K562 (cell line): Measurements from ENCODE around the gene COA5. TPM values are rescaled to one million over a fixed set of nuclear protein-coding genes. Genes with fewer than 3 reads are reported as not detected.

ENCODE experiments used
- ATAC-seq: fragments of 200-7000 bp; cut with Tn5 transposase; 3 replicates; pipeline ENCODE4 v1.9.1; 2020; ENCODE audit warnings: moderate library complexity
- BruUV-seq: library from RNA; stranded (reverse); fragments of 400-500 nt; replicated peaks from 2 replicates; lab custom pipeline; 2021; lab: Mats Ljungman, UMichigan
- CTCF ChIA-PET: fragments of 300-600 bp; formaldehyde crosslinking; extraction: SDS; loops from one replicate; lab custom pipeline; 2021; ENCODE audit warnings: low intra/inter-chr PET ratio; lab: Yijun Ruan, JAX
- POLR2A ChIA-PET: fragments of 300-600, 350-650 bp; sonication (Branson Sonifier 250); formaldehyde crosslinking; extraction: SDS; loops from one replicate; lab custom pipeline; 2021; ENCODE audit warnings: antibody characterized with exemption, inconsistent platforms; lab: Yijun Ruan, JAX
- DNase-seq, 4 experiments: peaks; one replicate each; pipeline versions ENCODE4 v3.0.0 to v3.0.0-alpha.2; 2011 to 2018; ENCODE audit warnings: low spot score in 3 of 4, mixed read lengths in 3 of 4; ENCODE audit errors: extremely low read depth in 1 of 4
- FAIRE-seq: peaks from 2 replicates; lab custom pipeline; 2011; peaks lifted over from hg19 to GRCh38; lab: Jason Lieb, UNC
- H2AFZ ChIP-seq: 2 replicates; pipeline ENCODE4 v1.6.0; 2011; ENCODE audit warnings: low read depth, low read length, control low read depth, inconsistent platforms
- H3K27ac ChIP-seq: fragments of 200-600 bp; 3 replicates; pipeline ENCODE4 v1.8.0; 2011; ENCODE audit warnings: low read depth, mild to moderate bottlenecking, control low read depth, inconsistent platforms, low read length, moderate library complexity, mixed read lengths; ENCODE audit errors: extremely low read depth
- H3K27me3 ChIP-seq, 2 experiments: fragments of 300-600 bp in 1 of 2; 2 replicates in 1 of 2; 3 replicates in 1 of 2; pipeline versions ENCODE4 v1.6.0 to v1.8.0; 2011; ENCODE audit warnings: inconsistent platforms in 2 of 2, low read length in 2 of 2, mild to moderate bottlenecking in 1 of 2, mixed read lengths in 1 of 2, moderate library complexity in 1 of 2; ENCODE audit not compliant: control insufficient read depth in 2 of 2, insufficient read depth in 2 of 2
- H3K36me3 ChIP-seq: fragments of 300-600 bp; 3 replicates; pipeline ENCODE4 v1.8.0; 2011; ENCODE audit warnings: mild to moderate bottlenecking, low read length, inconsistent platforms; ENCODE audit not compliant: control insufficient read depth, insufficient read depth
- H3K4me1 ChIP-seq, 2 experiments: fragments of 200-600 bp in 1 of 2; replicated peaks in 1 of 2; 2 replicates in 1 of 2; 3 replicates in 1 of 2; pipeline versions ENCODE4 v1.5.1 to v1.8.0; 2011; ENCODE audit warnings: inconsistent platforms in 2 of 2, low read length in 2 of 2, mild to moderate bottlenecking in 1 of 2, mixed read lengths in 1 of 2, moderate library complexity in 1 of 2; ENCODE audit not compliant: control insufficient read depth in 2 of 2, insufficient read depth in 2 of 2
- H3K4me2 ChIP-seq: 2 replicates; pipeline ENCODE4 v1.6.1; 2011; ENCODE audit warnings: low read length, control low read depth, inconsistent platforms, mixed read lengths; ENCODE audit not compliant: insufficient read depth
- H3K4me3 ChIP-seq: fragments of 200-600 bp; sonication (generic), shearing (Covaris generic); 2 replicates; pipeline ENCODE4 v1.5.1; 2016; ENCODE audit warnings: control low read depth, inconsistent platforms
- H3K79me2 ChIP-seq: fragments of 200-600 bp; 3 replicates; pipeline ENCODE4 v1.8.0; 2011; ENCODE audit warnings: low read length, inconsistent platforms; ENCODE audit not compliant: control insufficient read depth, insufficient read depth
- H3K9ac ChIP-seq, 2 experiments: 2 replicates each; pipeline versions ENCODE4 v1.6.0 to v1.6.1; 2011; ENCODE audit warnings: low read depth in 2 of 2, low read length in 2 of 2, control low read depth in 1 of 2, inconsistent platforms in 1 of 2, mild to moderate bottlenecking in 1 of 2, mixed read lengths in 1 of 2; ENCODE audit not compliant: insufficient read depth in 1 of 2
- H3K9me1 ChIP-seq: one replicate; pipeline ENCODE4 v1.6.0; 2011; ENCODE audit warnings: inconsistent platforms, mild to moderate bottlenecking, low read length, moderate library complexity; ENCODE audit not compliant: control insufficient read depth, insufficient read depth
- H3K9me3 ChIP-seq: replicated peaks from 2 replicates; pipeline ENCODE4 v1.5.1; 2011; ENCODE audit warnings: low read depth, low read length, inconsistent platforms; ENCODE audit not compliant: control insufficient read depth, insufficient read depth
- H4K20me1 ChIP-seq: replicated peaks from 2 replicates; pipeline ENCODE4 v1.6.1; 2011; ENCODE audit warnings: low read length, inconsistent platforms, mixed read lengths; ENCODE audit not compliant: control insufficient read depth, insufficient read depth
- CHD4 ChIP-seq: fragments of 200-600 bp; sonication (generic); IDR thresholded peaks from 3 replicates; pipeline ENCODE4 v1.6.1; 2012; ENCODE audit warnings: low read depth, mild to moderate bottlenecking, mixed read lengths, low read length, inconsistent platforms; ENCODE audit not compliant: insufficient read depth, insufficient replicate concordance, poor library complexity, severe bottlenecking
- GATAD2B ChIP-seq: fragments of 450-650 bp; IDR thresholded peaks from 2 replicates; pipeline ENCODE4 v1.6.1; 2017; ENCODE audit warnings: mild to moderate bottlenecking, borderline replicate concordance
- KDM4B ChIP-seq, 2 experiments: fragments of 450-650 bp in 1 of 2; sonication (generic) in 1 of 2; IDR thresholded peaks; 2 replicates each; pipeline ENCODE4 v1.6.1; 2016 to 2017; ENCODE audit warnings: borderline replicate concordance in 2 of 2, antibody characterized with exemption in 1 of 2, low read depth in 1 of 2, mild to moderate bottlenecking in 1 of 2
- MCM2 ChIP-seq: fragments of 450-650 bp; IDR thresholded peaks from 2 replicates; pipeline ENCODE4 v1.6.1; 2017; ENCODE audit warnings: low read depth, mild to moderate bottlenecking
- MXI1 ChIP-seq: IDR thresholded peaks from 2 replicates; pipeline ENCODE4 v1.6.1; 2011; ENCODE audit warnings: low read depth, mild to moderate bottlenecking, improper control_type of control experiment, low read length
- NONO ChIP-seq, 2 experiments: fragments of 200-400 bp in 1 of 2; fragments of 450-650 bp in 1 of 2; formaldehyde crosslinking in 1 of 2; IDR thresholded peaks; 2 replicates each; pipeline ENCODE4 v1.6.1; 2017; ENCODE audit warnings: low read depth in 2 of 2, mild to moderate bottlenecking in 2 of 2, moderate library complexity in 2 of 2, low read length in 1 of 2
- NR2F6 ChIP-seq: fragments of 450-650 bp; formaldehyde crosslinking; IDR thresholded peaks from 2 replicates; pipeline ENCODE4 v1.4.0; 2020; ENCODE audit warnings: mild to moderate bottlenecking
- POLR2B ChIP-seq: fragments of 450-650 bp; IDR thresholded peaks from 2 replicates; pipeline ENCODE4 v1.6.1; 2018; ENCODE audit warnings: low read depth; ENCODE audit not compliant: partially characterized antibody
- POLR3G ChIP-seq: IDR thresholded peaks from 2 replicates; pipeline ENCODE4 v1.6.1; 2011; ENCODE audit not compliant: insufficient read length, insufficient replicate concordance; ENCODE audit errors: extremely low read depth
- ZNF12 ChIP-seq: sonication (generic); formaldehyde crosslinking; IDR thresholded peaks from 2 replicates; pipeline ENCODE4 v1.4.0; 2020; ENCODE audit warnings: mild to moderate bottlenecking, missing genetic modification reagents
- ZNF695 ChIP-seq: fragments of 450-650 bp; formaldehyde crosslinking; IDR thresholded peaks from 2 replicates; pipeline ENCODE4 v1.4.0; 2020; ENCODE audit warnings: mild to moderate bottlenecking, moderate library complexity
- WGBS: fragments of 100-300 bp; shearing (Covaris generic); methylation state at CpG from one replicate; pipeline ENCODE4 v1.1.6; 2016; ENCODE audit warnings: low coverage, mixed read lengths; ENCODE audit not compliant: insufficient coverage; ENCODE audit errors: missing lambda C conversion rate; 5-methylcytosine and 5-hydroxymethylcytosine counted together
- in situ Hi-C: fragments of 300-500 bp; cut with MboI; formaldehyde crosslinking; loops from 4 replicates; pipeline ENCODE4 v1.15.0; 2018; ENCODE audit warnings: inconsistent platforms, mixed read lengths
- intact Hi-C: fragments of 100-400 bp; cut with micrococcal nuclease; formaldehyde crosslinking; loops from 2 replicates; pipeline ENCODE4 v1.14.2; 2022
- polyA plus RNA-seq, 8 experiments: library from polyadenylated mRNA; depleted of rRNA in 4 of 8; stranded (reverse) in 5 of 8; unstranded in 3 of 8; fragments of >200 nt; fragmentation: Nextera tagmentation in 2 of 8; fragmentation: Illumina TruSeq in 1 of 8; extraction: Ambion mirVana in 2 of 8; extraction: Trizol in 1 of 8; gene quantifications; 2 replicates each; pipeline versions ENCODE4 v1.2.1 to v1.2.3, GENCODE V29; 2011 to 2014; ENCODE audit warnings: inconsistent platforms in 1 of 8, missing spikeins in 1 of 8
- total RNA-seq, 7 experiments: library from RNA; depleted of rRNA in 6 of 7; stranded (reverse); fragments of >200 nt in 6 of 7; fragmentation: Illumina TruSeq in 2 of 7; extraction: Trizol in 2 of 7; gene quantifications; 2 replicates each; pipeline versions ENCODE4 v1.2.1 to v1.2.3, GENCODE V29; 2011 to 2021; ENCODE audit warnings: low replicate concordance in 1 of 7
- TF ChIP-seq, protein P1 (sequence below): fragments of 450-650 bp; IDR thresholded peaks from 2 replicates; pipeline ENCODE4 v1.6.1; 2018; ENCODE audit warnings: mild to moderate bottlenecking, low read depth; ENCODE audit not compliant: partially characterized antibody
- TF ChIP-seq, protein P2 (sequence below): sonication (generic); formaldehyde crosslinking; IDR thresholded peaks from 2 replicates; pipeline ENCODE4 v1.8.0; 2022; ENCODE audit warnings: mild to moderate bottlenecking, missing genetic modification reagents

Gene COA5
- total and polyA plus RNA-seq, 9 of the 15 experiments (the other 6 are each of a cell fraction or from before 2014, with no cell fraction given): 17.9 to 77.6 (median 33.4) TPM

DNA sequence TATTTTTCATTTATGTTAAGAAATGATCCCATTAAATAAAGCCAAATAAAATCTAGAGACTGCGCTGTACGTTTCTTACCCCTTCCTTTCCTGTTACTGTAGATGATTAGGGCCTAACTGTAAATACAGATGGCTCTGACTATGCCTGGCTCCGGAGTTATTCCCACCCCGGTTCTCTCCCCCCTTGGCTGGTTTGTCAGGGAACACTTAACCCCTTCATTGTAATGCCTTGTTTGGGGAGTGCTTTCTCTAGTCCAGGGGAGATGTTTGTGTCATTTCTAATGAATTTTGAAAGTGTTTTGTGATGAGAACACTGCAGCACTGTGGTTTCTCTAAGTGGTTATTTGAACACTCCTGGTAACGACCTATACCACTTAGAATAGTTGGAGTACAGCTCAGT lies 8.8 kb upstream of the COA5 start:
- no peak overlapping the region for H3K4me2 ChIP-seq
- no peaks in the 10 kb centered on the region for H3K27me3 ChIP-seq
- no peak overlapping the region for H2AFZ ChIP-seq
- intact Hi-C loops (no loop called here), in situ Hi-C loops (no loop called here)
- ChIA-PET POLR2A (interaction anchor here (0.8 kb wide), 1 partner anchor 8 kb away, joined by 3 read pairs; the partner anchor contains the start of genes COA5 and UNC50), CTCF (no interaction called here)
- H3K4me3 ChIP-seq: no peak overlapping the region
- no peaks in the 10 kb centered on the region for H3K79me2 ChIP-seq
- ATAC-seq: no peak
- peaks cover 59% of the 10 kb centered on the region for H3K36me3 ChIP-seq
- H4K20me1 ChIP-seq: no peaks in the 10 kb centered on the region; the same call in 1 of the 2 replicates
- no peaks in the 10 kb centered on the region for H3K9me1 ChIP-seq
- no peak overlapping the region for H3K27ac ChIP-seq
- H3K9ac ChIP-seq: no peak overlapping the region
- FAIRE-seq: no peak
- no peaks in the 10 kb centered on the region for H3K4me1 ChIP-seq
- TF ChIP-seq GATAD2B: no peak
- TF ChIP-seq KDM4B (IDR thresholded peaks at IDR 0.05; ENCODE audit: borderline replicate concordance in 2 of 2, low read depth in 1 of 2): no peak
- TF ChIP-seq CHD4: no peak
- BruUV-seq: no TSS peak
- no peaks in the 10 kb centered on the region for H3K9me3 ChIP-seq
- DNase-seq: no peak
- WGBS: 78% methylated on average over 5 of the region's 5 CpGs

DNA sequence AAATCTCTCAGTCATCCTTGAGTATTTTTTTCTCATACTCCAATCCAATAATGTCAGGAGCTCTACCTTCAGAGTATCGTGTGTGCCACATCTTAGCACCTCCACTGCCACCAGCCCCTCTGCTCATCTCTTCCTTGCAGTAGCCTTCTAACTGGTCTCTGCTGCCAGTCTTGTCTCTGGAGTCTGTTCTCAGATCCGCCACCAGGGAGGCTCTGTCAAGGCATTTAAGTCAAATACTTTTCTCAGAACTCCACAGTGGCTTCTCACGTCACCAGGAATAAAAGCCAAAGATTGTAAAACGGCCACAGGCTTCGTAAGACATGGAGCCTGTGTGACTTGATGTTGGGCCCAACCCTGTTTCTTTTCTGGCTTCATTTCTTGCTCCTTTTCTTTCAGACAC lies 7.2 kb upstream of the COA5 start:
- ATAC-seq (peak; percentile 37; the same call in 1 of the 3 replicates), FAIRE-seq (no peak), DNase-seq (no peak)
- Histone ChIP-seq H3K27ac (no peak overlapping the region), H2AFZ (no peak overlapping the region), H3K9ac (no peak overlapping the region), H4K20me1 (no peaks in the 10 kb centered on the region; the same call in 1 of the 2 replicates), H3K4me2 (no peak overlapping the region), H3K4me3 (no peak overlapping the region), H3K9me3 (no peaks in the 10 kb centered on the region), H3K9me1 (no peaks in the 10 kb centered on the region), H3K4me1 (peaks cover 0 to 7% of the 10 kb centered on the region in 2 experiments; a peak in 2 of 5 replicates), H3K27me3 (no peaks in the 10 kb centered on the region), H3K36me3 (peaks cover 75% of the 10 kb centered on the region), H3K79me2 (peaks cover 3% of the 10 kb centered on the region)
- BruUV-seq: no TSS peak
- intact Hi-C loops: no loop called here
- in situ Hi-C loops: no loop called here
- WGBS: 84% methylated on average over 5 of the region's 5 CpGs
- CTCF ChIA-PET: no interaction called here
- POLR2A ChIA-PET: interaction anchor here (0.6 to 1.6 kb wide), 2 partner anchors 12 to 1923 kb away, joined by 4 to 5 read pairs; no protein-coding TSS in a partner anchor
- TF ChIP-seq NR2F6: no peak
- no peak for TF ChIP-seq MXI1
- no peak for TF ChIP-seq ZNF695 (CRISPR knock-in tag)
- TF ChIP-seq POLR2B: no peak
- TF ChIP-seq MCM2: no peak
- TF ChIP-seq, protein P1, sequence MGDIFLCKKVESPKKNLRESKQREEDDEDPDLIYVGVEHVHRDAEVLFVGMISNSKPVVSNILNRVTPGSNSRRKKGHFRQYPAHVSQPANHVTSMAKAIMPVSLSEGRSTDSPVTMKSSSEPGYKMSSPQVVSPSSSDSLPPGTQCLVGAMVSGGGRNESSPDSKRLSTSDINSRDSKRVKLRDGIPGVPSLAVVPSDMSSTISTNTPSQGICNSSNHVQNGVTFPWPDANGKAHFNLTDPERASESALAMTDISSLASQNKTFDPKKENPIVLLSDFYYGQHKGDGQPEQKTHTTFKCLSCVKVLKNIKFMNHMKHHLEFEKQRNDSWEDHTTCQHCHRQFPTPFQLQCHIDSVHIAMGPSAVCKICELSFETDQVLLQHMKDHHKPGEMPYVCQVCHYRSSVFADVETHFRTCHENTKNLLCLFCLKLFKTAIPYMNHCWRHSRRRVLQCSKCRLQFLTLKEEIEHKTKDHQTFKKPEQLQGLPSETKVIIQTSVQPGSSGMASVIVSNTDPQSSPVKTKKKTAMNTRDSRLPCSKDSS: no peak
- TF ChIP-seq, protein P2, sequence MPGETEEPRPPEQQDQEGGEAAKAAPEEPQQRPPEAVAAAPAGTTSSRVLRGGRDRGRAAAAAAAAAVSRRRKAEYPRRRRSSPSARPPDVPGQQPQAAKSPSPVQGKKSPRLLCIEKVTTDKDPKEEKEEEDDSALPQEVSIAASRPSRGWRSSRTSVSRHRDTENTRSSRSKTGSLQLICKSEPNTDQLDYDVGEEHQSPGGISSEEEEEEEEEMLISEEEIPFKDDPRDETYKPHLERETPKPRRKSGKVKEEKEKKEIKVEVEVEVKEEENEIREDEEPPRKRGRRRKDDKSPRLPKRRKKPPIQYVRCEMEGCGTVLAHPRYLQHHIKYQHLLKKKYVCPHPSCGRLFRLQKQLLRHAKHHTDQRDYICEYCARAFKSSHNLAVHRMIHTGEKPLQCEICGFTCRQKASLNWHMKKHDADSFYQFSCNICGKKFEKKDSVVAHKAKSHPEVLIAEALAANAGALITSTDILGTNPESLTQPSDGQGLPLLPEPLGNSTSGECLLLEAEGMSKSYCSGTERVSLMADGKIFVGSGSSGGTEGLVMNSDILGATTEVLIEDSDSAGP (CRISPR knock-in tag): no peak
- no peak for TF ChIP-seq POLR3G
- no peak for TF ChIP-seq NONO (IDR thresholded peaks at IDR 0.05; ENCODE audit: low read depth in 2 of 2, low read length in 1 of 2)
- no peak for TF ChIP-seq ZNF12
